ENCODE measurements around the gene BACH1.

The BACH1 gene

DNA sequence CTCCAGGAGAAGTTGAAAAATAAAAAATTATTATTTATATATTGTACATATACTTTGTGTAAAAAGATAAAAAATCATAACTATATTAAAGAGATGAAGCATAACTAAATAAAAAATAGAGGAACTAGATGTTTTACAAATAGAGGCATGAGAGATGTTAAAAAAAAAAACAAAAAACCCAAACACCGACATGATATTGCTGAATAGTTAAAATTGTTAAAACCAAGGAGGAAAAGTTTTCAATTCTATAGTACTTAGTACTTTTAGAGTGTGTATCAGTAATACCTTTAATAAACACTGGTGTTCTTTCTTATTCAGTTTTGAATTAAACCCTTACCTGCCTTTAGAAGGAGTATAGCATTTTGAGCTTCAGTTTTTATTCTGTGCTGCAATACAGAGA lies 32.1 kb downstream of the BACH1 start:
- Histone ChIP-seq H3K9ac (ENCODE audit: low read length) (no peak overlapping the region), H3K9me3 (ENCODE audit: control insufficient read depth, insufficient read depth, low read depth, low read length) (no peaks in the 10 kb centered on the region), H3K4me3 (ENCODE audit: low read depth, low read length) (no peak overlapping the region), H3K27ac (ENCODE audit: low read depth, low read length) (no peak overlapping the region), H3K36me3 (ENCODE audit: control insufficient read depth, insufficient read depth, low read length) (peaks cover 38% of the 10 kb centered on the region), H3K27me3 (ENCODE audit: control insufficient read depth, insufficient read depth, low read length) (no peaks in the 10 kb centered on the region), H3K4me1 (ENCODE audit: control insufficient read depth, insufficient read depth, low read length) (no peaks in the 10 kb centered on the region)

DNA sequence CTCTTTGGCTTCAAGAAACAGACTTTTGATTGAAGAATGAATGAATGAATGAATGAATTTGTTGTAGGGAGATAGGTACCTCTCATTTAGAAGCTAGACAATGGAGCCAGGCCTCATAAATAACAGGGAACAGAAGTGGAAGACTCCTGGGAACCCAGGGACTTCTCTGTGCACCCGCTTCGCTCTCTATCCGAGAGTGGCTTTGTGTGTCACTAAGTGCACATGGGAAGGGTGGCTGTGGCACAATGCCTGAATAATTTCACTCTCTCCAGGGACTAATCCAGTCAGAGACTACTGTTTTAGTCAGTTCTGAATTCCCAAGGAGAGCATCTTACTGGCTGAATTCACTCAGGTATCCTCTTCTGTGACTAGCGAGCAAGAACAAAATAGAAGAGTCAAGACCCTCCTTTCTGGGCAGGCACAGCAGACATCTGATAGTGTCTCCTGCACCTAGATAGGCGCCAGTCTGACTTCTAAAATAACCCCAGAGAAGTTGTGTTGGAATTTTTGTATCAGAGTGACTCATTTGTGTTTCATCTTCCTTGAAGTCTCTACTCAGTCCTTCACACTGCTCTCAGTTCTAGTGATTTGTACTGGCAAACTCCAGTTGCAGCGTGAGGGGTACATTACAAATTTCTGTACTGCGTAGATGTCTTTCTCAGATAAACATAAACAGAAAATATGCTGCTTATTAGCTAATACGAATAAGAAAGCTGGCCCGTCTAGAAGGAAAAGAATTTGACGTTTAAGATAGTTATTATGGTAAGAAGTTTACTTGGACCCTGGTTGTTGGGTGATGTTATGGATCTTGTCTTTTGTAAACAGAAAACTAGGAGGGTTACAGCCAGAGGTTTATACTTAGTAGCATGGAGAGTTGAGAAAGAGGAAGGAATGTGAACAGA lies 34.0 kb downstream of the BACH1 start:
- H3K27ac ChIP-seq (ENCODE audit: low read depth, low read length): no peak overlapping the region
- H3K9ac ChIP-seq (ENCODE audit: low read length): no peak overlapping the region
- H3K9me3 ChIP-seq (ENCODE audit: control insufficient read depth, insufficient read depth, low read depth, low read length): no peaks in the 10 kb centered on the region
- H3K4me1 ChIP-seq (ENCODE audit: control insufficient read depth, insufficient read depth, low read length): no peaks in the 10 kb centered on the region
- no peaks in the 10 kb centered on the region for H3K27me3 ChIP-seq (ENCODE audit: control insufficient read depth, insufficient read depth, low read length)
- H3K36me3 ChIP-seq (ENCODE audit: control insufficient read depth, insufficient read depth, low read length): peaks cover 19% of the 10 kb centered on the region
- H3K4me3 ChIP-seq (ENCODE audit: low read depth, low read length): no peak overlapping the region

DNA sequence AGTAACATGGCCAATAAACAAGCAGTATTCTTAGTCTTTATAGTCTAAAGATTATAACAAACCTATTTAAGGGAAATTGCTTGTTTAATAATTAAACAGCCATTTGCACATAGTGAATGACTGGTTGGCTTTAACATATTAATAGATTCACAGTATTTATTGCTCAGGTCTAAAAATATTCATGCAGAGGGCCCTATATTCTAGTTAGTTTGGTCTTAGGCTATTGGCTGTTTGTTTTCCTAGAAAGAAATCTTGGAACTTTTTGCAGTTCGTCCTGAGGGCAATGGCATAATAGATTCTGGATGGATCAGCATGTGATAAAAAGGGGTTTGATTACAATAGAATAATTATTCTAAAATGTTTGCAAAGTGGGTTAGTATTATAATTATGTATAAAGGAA lies 34.7 kb downstream of the BACH1 start:
- peaks cover 19% of the 10 kb centered on the region for H3K36me3 ChIP-seq (ENCODE audit: control insufficient read depth, insufficient read depth, low read length)
- no peak overlapping the region for H3K27ac ChIP-seq (ENCODE audit: low read depth, low read length)
- no peaks in the 10 kb centered on the region for H3K4me1 ChIP-seq (ENCODE audit: control insufficient read depth, insufficient read depth, low read length)
- no peak overlapping the region for H3K9ac ChIP-seq (ENCODE audit: low read length)
- no peaks in the 10 kb centered on the region for H3K9me3 ChIP-seq (ENCODE audit: control insufficient read depth, insufficient read depth, low read depth, low read length)
- no peaks in the 10 kb centered on the region for H3K27me3 ChIP-seq (ENCODE audit: control insufficient read depth, insufficient read depth, low read length)
- H3K4me3 ChIP-seq (ENCODE audit: low read depth, low read length): no peak overlapping the region

DNA sequence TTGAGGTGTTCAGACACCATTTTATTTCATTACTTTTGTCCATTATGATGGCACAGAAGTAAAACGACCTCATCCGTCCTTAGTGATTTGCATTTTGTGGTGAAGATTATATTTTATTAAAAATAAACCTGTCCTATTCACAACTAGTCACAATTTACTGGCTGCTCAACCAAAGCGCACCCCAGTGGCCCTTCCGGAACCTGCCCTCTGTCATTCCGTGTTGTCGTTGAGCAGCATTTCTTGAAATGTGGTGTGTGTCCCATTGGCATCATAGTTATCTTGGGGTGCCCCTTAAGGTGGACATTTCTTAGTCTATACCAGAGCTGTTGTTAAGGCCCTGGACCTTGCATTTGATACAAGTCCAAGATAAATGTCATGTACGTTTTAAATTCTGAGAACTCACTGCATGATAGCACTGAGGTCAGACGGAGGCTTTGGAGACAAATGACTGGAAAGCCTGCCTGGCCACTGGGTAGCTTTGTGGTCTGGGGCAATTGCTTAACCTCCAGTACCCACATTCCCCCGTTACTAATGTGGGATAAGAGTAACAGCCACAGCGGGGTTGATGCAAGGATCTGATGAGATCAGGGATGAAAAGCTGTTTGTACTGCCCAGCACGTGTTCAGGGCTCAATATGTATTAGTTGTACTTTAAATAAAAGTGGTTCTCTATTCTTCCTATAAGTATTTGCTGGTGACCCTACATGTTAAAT lies 36.2 kb downstream of the BACH1 start:
- no peak overlapping the region for H3K27ac ChIP-seq (ENCODE audit: low read depth, low read length)
- no peaks in the 10 kb centered on the region for H3K27me3 ChIP-seq (ENCODE audit: control insufficient read depth, insufficient read depth, low read length)
- no peaks in the 10 kb centered on the region for H3K4me1 ChIP-seq (ENCODE audit: control insufficient read depth, insufficient read depth, low read length)
- peaks cover 6% of the 10 kb centered on the region; the same call in 1 of the 2 replicates for H3K36me3 ChIP-seq (ENCODE audit: control insufficient read depth, insufficient read depth, low read length)
- H3K4me3 ChIP-seq (ENCODE audit: low read depth, low read length): no peak overlapping the region
- no peak overlapping the region for H3K9ac ChIP-seq (ENCODE audit: low read length)
- no peaks in the 10 kb centered on the region for H3K9me3 ChIP-seq (ENCODE audit: control insufficient read depth, insufficient read depth, low read depth, low read length)

DNA sequence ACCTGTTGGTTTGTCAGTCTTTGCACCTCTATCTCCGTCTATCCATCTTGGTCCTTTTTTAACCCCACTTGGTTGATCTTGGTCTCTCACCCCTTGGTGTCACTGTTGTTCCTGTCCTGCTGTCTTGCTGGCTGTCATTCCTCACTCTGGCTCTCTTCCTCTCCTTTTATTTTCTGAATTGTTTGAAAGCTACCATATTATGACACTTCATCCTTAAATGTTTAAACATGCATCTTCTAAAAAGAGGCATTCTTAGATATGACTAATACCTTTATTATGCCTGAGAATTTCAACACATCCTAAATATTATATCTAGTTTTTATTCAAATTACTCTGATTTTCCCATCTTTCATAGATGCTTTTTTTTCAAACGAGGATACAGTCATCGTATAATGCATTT lies 37.0 kb downstream of the BACH1 start:
- Histone ChIP-seq H3K27ac (ENCODE audit: low read depth, low read length) (no peak overlapping the region), H3K4me1 (ENCODE audit: control insufficient read depth, insufficient read depth, low read length) (no peaks in the 10 kb centered on the region), H3K27me3 (ENCODE audit: control insufficient read depth, insufficient read depth, low read length) (no peaks in the 10 kb centered on the region), H3K9ac (ENCODE audit: low read length) (no peak overlapping the region), H3K36me3 (ENCODE audit: control insufficient read depth, insufficient read depth, low read length) (peaks cover 5% of the 10 kb centered on the region; the same call in 1 of the 2 replicates), H3K4me3 (ENCODE audit: low read depth, low read length) (no peak overlapping the region), H3K9me3 (ENCODE audit: control insufficient read depth, insufficient read depth, low read depth, low read length) (no peaks in the 10 kb centered on the region)

DNA sequence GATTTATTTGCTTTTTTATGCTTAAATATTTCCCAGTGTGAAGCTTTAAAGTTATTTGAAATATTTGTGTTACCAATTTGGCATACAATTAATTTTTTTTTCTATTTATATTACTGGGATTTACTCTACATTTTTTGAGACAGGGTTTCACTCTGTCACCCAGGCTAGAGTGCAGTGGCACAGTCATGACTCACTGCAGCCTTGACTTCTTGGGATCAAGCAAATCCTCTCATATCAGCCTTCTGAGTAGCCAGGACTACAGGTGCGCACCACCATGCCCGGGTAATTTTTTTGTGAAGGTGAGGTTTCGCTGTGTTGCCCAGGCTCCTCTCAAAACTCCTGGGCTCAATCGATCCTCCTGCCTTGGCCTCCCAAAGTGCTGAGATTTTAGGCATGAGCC lies 39.5 kb downstream of the BACH1 start:
- Histone ChIP-seq H3K27me3 (ENCODE audit: control insufficient read depth, insufficient read depth, low read length) (no peaks in the 10 kb centered on the region), H3K36me3 (ENCODE audit: control insufficient read depth, insufficient read depth, low read length) (peaks cover 11% of the 10 kb centered on the region; the same call in 1 of the 2 replicates), H3K9ac (ENCODE audit: low read length) (no peak overlapping the region), H3K9me3 (ENCODE audit: control insufficient read depth, insufficient read depth, low read depth, low read length) (no peaks in the 10 kb centered on the region), H3K4me3 (ENCODE audit: low read depth, low read length) (no peak overlapping the region), H3K4me1 (ENCODE audit: control insufficient read depth, insufficient read depth, low read length) (no peaks in the 10 kb centered on the region), H3K27ac (ENCODE audit: low read depth, low read length) (no peak overlapping the region)

DNA sequence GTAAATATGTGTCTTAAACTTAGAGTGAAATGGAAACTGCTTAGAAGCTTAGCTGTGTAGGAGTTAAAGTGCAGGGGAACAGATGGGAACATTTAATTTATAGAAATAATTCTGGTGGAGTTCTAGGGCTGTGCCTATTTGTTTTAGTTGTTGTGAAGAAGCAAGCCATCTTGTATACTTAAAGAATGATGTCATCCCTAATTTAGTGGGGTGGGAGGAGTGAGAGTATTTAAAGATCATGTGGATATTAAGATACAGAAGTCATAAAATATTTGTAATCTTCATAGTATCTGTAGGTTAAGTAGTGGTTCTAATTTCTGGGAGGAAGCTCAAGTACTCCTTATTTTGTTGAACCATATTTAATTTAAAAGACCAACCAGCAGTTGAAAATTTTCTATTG lies 41.5 kb downstream of the BACH1 start:
- Histone ChIP-seq H3K9ac (ENCODE audit: low read length) (no peak overlapping the region), H3K27me3 (ENCODE audit: control insufficient read depth, insufficient read depth, low read length) (no peaks in the 10 kb centered on the region), H3K27ac (ENCODE audit: low read depth, low read length) (no peak overlapping the region), H3K36me3 (ENCODE audit: control insufficient read depth, insufficient read depth, low read length) (peaks cover 11% of the 10 kb centered on the region; the same call in 1 of the 2 replicates), H3K9me3 (ENCODE audit: control insufficient read depth, insufficient read depth, low read depth, low read length) (no peaks in the 10 kb centered on the region), H3K4me1 (ENCODE audit: control insufficient read depth, insufficient read depth, low read length) (no peaks in the 10 kb centered on the region), H3K4me3 (ENCODE audit: low read depth, low read length) (no peak overlapping the region)

DNA sequence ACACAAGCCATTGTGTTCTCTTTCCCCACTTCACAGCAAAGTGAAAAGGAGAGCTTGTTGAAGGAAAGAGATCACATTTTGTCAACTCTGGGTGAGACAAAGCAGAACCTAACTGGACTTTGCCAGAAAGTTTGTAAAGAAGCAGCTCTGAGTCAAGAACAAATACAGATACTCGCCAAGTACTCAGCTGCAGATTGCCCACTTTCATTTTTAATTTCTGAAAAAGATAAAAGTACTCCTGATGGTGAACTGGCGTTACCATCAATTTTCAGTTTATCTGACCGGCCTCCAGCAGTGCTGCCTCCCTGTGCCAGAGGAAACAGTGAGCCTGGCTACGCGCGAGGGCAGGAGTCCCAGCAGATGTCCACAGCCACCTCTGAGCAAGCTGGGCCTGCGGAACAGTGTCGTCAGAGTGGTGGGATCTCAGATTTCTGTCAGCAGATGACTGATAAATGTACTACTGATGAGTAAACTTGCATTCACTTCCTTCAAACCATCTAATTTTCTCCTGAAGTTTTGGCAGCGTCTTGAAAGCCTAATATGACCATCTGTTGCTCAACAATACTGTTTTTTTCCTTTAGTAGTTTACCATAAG lies 43.7 kb downstream of the BACH1 start:
- Histone ChIP-seq H3K4me1 (ENCODE audit: control insufficient read depth, insufficient read depth, low read length) (no peaks in the 10 kb centered on the region), H3K9me3 (ENCODE audit: control insufficient read depth, insufficient read depth, low read depth, low read length) (no peaks in the 10 kb centered on the region), H3K36me3 (ENCODE audit: control insufficient read depth, insufficient read depth, low read length) (peaks cover 11% of the 10 kb centered on the region; the same call in 1 of the 2 replicates), H3K4me3 (ENCODE audit: low read depth, low read length) (no peak overlapping the region), H3K27me3 (ENCODE audit: control insufficient read depth, insufficient read depth, low read length) (no peaks in the 10 kb centered on the region), H3K27ac (ENCODE audit: low read depth, low read length) (no peak overlapping the region), H3K9ac (ENCODE audit: low read length) (no peak overlapping the region)

DNA sequence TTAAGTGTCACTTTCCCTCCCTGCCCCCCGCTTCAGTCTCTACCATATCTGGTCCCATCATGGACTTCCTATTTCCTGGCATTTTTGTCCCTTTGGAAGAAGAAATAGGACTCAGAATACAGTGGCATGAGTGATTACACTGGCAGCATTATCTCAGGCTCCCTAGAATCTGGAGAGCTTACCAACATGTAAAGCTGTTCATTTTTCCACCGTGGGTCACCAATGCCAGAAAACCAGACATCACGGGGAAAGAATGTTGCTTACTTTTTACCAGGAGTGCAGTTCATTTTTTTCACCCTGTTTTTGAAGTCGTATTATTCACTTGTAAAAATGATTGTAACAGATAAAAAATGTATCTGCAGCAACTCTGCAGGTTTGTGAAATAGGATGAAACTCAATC lies 44.8 kb downstream of the BACH1 start:
- Histone ChIP-seq H3K9me3 (ENCODE audit: control insufficient read depth, insufficient read depth, low read depth, low read length) (no peaks in the 10 kb centered on the region), H3K9ac (ENCODE audit: low read length) (no peak overlapping the region), H3K27me3 (ENCODE audit: control insufficient read depth, insufficient read depth, low read length) (no peaks in the 10 kb centered on the region), H3K36me3 (ENCODE audit: control insufficient read depth, insufficient read depth, low read length) (peaks cover 11% of the 10 kb centered on the region; the same call in 1 of the 2 replicates), H3K4me3 (ENCODE audit: low read depth, low read length) (no peak overlapping the region), H3K27ac (ENCODE audit: low read depth, low read length) (no peak overlapping the region), H3K4me1 (ENCODE audit: control insufficient read depth, insufficient read depth, low read length) (no peaks in the 10 kb centered on the region)

DNA sequence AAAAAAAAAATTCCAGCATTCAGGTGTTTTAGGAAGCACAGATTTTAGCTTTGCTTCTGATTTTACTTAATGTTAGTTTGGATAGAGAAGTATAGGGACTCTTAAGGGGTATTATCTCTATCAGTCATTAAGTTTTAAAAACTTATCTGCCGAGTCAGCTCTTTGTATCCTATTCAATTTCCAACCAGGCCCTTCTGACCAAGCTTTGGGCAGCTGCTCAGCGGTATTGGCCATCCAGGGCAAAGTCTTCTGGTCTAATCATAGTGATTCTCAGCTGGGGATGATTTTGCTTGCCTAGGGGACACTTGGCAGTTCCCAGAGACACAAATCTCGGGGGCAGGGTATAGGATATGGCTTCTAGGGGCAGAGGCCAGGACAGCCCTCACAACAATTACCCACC lies 47.6 kb downstream of the BACH1 start:
- Histone ChIP-seq H3K4me3 (ENCODE audit: low read depth, low read length) (no peak overlapping the region), H3K27me3 (ENCODE audit: control insufficient read depth, insufficient read depth, low read length) (no peaks in the 10 kb centered on the region), H3K9ac (ENCODE audit: low read length) (no peak overlapping the region), H3K36me3 (ENCODE audit: control insufficient read depth, insufficient read depth, low read length) (peaks cover 11% of the 10 kb centered on the region; the same call in 1 of the 2 replicates), H3K4me1 (ENCODE audit: control insufficient read depth, insufficient read depth, low read length) (no peaks in the 10 kb centered on the region), H3K9me3 (ENCODE audit: control insufficient read depth, insufficient read depth, low read depth, low read length) (no peaks in the 10 kb centered on the region), H3K27ac (ENCODE audit: low read depth, low read length) (no peak overlapping the region)

DNA sequence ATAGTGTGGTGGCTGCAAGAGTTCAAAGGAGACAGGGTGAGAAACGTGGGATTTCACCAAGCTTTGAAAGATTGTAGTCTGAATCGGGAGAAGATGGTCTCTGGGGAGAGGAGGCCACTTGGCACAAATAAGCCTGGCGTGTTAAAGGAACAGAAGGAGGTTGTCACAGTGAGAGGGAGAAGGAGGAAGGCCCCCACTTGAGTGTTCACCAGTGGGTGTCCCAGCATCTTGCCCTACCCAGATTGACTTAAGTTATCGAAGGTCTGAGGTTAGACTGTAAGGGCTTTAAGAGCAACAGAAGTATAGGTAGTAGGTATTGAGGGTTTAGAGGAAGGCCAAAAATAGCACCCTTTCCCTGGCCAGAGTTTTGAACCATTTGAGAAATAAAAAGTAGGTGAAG lies 48.0 kb downstream of the BACH1 start:
- Histone ChIP-seq H3K27ac (ENCODE audit: low read depth, low read length) (no peak overlapping the region), H3K4me3 (ENCODE audit: low read depth, low read length) (no peak overlapping the region), H3K9me3 (ENCODE audit: control insufficient read depth, insufficient read depth, low read depth, low read length) (no peaks in the 10 kb centered on the region)

More for the DNA sequence above, 48.0 kb downstream of the BACH1 start:
- H3K27me3 ChIP-seq (ENCODE audit: control insufficient read depth, insufficient read depth, low read length): no peaks in the 10 kb centered on the region
- peaks cover 11% of the 10 kb centered on the region; the same call in 1 of the 2 replicates for H3K36me3 ChIP-seq (ENCODE audit: control insufficient read depth, insufficient read depth, low read length)
- H3K9ac ChIP-seq (ENCODE audit: low read length): no peak overlapping the region
- H3K4me1 ChIP-seq (ENCODE audit: control insufficient read depth, insufficient read depth, low read length): no peaks in the 10 kb centered on the region

Data from HUES6 (cell line).